Measurements from ENCODE around the gene C1orf226.

DNA sequence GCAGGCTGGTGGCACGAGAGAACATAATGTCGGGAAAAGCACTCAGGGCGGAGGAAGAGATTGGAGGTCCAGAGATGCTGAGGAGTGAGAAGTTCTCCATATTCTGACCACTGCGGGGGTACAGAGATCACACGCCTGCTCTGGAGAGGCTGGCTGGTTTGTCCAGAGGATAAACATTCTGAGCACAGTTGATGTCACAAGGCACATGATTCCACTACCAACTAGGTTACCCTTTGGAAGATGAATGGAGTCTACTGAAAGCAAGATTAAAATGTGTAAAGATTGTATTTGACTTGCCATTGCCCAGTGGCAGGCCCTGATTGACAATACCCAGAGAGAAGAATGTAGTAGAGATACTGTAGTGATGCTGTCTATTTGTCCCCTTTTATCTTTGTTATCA, 4.8 kb upstream of the C1orf226 start, which contains the start of gene SPATA46:
- TF ChIP-seq, protein P1, sequence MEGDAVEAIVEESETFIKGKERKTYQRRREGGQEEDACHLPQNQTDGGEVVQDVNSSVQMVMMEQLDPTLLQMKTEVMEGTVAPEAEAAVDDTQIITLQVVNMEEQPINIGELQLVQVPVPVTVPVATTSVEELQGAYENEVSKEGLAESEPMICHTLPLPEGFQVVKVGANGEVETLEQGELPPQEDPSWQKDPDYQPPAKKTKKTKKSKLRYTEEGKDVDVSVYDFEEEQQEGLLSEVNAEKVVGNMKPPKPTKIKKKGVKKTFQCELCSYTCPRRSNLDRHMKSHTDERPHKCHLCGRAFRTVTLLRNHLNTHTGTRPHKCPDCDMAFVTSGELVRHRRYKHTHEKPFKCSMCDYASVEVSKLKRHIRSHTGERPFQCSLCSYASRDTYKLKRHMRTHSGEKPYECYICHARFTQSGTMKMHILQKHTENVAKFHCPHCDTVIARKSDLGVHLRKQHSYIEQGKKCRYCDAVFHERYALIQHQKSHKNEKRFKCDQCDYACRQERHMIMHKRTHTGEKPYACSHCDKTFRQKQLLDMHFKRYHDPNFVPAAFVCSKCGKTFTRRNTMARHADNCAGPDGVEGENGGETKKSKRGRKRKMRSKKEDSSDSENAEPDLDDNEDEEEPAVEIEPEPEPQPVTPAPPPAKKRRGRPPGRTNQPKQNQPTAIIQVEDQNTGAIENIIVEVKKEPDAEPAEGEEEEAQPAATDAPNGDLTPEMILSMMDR (IDR thresholded peaks at IDR 0.05; ENCODE audit: low read depth, low read length), result no peak
- TF ChIP-seq MYC (IDR thresholded peaks at IDR 0.05; ENCODE audit: low read depth, low read length), result no peak
- TF ChIP-seq, protein P2, sequence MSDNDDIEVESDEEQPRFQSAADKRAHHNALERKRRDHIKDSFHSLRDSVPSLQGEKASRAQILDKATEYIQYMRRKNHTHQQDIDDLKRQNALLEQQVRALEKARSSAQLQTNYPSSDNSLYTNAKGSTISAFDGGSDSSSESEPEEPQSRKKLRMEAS (IDR thresholded peaks at IDR 0.05; ENCODE audit: low read depth, low read length), result no peak
